HG03521 (cell line): Measurements from ENCODE around the gene CRADD.
"Not testable (repeated sequence)": the region's sequence is repeated elsewhere in the genome, so short reads cannot be mapped to it uniquely, and the experiment has no call there.

ENCODE experiments used
- ATAC-seq: cut with Tn5 transposase; IDR thresholded peaks from one replicate; pipeline ENCODE4 v1.9.1; 2021; ENCODE audit warnings: mild to moderate bottlenecking, moderate library complexity; ENCODE audit not compliant: unreplicated experiment

CRADD gene

DNA sequence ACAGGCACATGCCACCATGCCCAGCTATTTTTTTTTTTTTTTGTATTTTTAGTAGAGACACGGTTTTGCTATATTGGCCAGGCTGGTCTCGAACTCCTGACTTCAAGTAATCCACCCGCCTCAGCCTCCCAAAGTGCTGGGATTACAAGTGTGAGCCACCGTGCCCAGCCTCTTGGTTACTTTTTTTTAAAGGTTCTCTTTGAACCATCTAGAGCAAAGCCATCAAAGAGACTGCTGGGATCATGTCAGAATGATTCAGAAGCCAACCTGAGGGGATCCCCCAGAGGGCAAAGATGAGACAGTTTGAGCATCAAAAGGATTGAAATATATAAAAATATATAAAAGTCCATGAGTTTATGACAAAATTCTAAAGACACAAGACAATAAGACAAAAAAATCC, 103.7 kb downstream of the CRADD start:
- ATAC-seq: not testable (repeated sequence)

- ATAC-seq: not testable (repeated sequence)
Observed at GRCh38 chr12:93781961-93782360, 104.8 kb downstream of the CRADD start.

DNA sequence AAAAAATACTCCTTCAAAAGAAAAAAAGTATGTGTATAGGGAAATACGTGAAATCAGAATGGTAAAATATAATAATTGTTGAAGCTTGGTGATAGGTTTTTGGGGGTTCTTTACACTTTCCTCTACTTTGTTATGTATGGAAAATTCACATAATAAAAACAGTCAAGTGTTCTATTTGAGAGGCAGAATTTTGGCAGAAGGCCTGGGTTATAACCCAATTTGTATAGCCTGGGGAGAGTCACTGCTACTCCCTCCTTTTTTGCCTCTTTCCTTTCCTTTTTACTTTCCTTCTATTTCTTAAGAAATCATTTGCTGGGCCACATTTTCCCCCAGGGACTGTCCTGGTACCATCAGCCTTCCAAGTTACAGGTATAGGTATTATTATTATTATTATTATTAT, 105.7 kb downstream of the CRADD start:
- no peak for ATAC-seq

DNA sequence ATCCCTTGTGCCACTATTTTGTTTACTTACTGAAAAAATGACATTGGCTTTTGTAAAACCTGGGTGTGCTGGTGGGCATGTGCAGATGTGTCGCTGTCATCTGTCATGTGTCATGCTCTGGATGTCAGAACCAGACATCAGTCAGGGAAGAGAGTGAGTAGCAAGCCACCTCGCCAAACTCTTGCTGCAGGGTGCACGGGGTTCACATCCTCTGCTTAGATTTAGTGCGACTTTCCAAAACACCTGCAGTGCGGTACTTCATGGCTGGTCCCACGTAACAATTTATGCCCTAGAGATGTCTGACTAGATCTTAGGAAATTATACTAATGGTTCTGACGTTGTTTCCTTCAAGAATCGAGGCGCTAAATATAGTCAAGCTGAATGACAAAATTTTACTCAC, 106.7 kb downstream of the CRADD start:
- no peak for ATAC-seq

DNA sequence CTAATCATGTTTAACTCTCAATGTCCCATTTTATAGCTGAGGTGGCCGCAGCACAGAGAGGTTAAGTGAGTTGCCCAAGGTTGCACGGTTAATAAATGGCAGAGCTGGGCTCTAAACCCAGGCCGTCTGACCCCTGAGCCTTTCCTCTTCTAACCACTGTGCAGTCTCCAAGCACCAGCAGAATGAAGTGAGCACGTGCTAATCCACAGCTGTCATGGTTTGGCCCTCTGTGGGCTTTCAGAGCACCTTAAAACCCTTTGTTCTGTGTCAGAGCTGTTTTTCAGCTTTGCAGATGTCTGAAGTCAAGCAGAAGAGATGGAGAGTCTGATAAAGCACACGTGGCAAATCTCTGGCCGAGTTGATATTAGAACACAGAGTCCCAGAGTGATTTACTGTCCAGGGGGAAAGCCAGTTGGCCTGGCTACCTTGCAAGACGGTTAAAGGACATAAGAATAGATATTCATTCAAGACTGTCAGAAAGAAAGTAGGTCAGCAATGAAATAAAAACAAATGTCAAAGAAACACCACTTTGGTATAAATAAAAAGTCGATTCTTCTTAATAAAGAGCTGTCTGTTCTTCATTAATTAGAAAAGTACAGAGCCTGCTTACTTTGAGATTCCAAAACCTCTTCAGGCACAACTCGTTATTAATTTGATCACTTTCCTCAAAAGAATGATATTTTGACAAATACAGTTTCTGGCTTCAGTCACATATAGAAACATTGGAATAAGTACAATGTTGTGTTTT, 107.3 kb downstream of the CRADD start:
- peak; percentile 53 for ATAC-seq

- no peak for ATAC-seq
Observed at GRCh38 chr12:93785249-93786010, 108.3 kb downstream of the CRADD start.

- ATAC-seq: no peak
Observed at GRCh38 chr12:93786656-93787397, 109.7 kb downstream of the CRADD start.

- ATAC-seq: no peak
Observed at GRCh38 chr12:93788853-93789252, 111.7 kb downstream of the CRADD start.

DNA sequence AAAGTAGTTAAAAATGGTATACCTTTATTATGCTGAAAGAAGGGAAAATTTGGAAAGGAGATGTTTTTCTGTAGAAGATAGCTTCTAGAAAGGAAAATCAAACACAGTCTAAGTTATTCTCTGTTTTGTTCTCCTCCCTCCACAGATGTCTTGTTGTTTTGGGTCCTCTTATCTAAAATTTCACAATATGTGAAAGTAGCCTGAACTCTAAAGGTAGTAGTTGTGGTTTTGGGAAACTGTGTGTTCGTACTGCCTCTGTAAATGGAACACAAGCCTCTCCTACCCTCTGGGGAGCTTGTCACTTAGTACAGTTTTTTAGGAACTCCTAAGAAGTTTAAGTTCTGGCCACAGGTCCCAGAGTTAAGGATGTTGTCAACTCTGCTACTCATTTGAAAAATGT, 112.6 kb downstream of the CRADD start:
- ATAC-seq: no peak

DNA sequence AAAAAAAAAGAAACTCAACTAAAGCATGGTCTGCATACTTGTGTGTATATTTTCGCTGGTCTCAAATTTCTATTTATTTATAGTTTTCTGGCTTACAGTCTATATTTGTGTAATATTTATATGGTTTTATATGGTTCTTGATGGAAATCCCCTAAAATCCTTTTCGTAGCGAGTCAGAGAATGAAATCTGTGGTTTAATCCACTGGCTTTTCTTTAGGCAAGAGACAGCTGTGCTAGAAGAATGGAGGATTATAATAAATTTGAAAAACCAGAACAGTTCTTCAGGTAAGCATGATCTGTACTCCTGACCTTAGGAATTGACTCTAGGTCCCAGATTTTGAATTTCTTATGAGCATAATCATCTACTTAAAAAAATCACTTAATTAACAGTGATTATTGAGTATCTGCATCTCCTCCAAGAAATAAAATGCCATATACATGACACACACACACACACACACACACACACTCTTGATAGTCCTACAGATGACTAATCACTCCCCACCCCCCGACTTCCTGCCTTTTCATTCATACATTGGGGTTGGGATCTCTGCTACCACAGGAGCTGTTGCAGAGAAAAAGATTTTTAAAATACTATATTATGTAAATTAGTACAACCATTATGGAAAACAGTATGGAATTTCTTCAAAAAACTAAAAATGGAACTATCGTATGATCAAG, 113.4 kb downstream of the CRADD start:
- no peak for ATAC-seq

DNA sequence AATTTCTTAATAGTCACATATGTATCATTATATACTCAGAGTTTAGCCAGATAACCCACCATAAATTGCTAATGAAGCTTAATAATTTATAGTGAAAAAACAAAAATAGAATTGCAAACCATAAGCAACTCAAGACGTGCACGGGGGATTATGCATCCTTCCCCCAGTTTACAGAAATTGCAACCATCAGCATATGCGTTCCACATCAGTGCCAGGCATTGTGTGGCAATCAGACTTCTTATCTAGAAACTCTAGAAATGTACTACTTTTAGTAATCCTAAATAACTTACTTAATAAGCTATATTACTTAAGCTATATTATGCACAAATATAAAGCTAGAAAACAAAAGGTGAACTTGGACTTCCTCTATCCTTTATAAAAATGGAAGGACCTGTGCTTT, 115.8 kb downstream of the CRADD start:
- ATAC-seq: no peak

DNA sequence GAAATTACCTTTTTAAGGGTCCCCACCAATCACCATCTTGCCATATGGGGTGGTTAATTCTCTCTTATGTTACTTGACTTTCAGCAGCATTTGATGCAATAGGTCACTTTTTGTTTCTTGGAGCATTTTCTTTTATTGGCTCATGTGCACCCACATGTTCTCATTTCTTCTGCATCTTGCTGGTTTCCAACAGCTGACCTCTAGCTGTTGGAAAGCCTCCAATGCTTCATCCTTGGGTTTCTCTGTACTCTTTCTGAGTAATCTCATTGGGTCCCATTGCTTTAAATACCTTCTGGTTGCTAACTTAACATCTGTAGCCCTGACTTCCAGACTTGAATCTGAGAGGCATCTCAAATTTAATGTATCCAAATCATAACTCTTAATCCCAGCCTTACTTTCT, 116.8 kb downstream of the CRADD start:
- no peak for ATAC-seq

GRCh38 chr12:93794738-93795137, 117.6 kb downstream of the CRADD start:
- no peak for ATAC-seq

GRCh38 chr12:93795352-93795751, 118.2 kb downstream of the CRADD start:
- no peak for ATAC-seq

DNA sequence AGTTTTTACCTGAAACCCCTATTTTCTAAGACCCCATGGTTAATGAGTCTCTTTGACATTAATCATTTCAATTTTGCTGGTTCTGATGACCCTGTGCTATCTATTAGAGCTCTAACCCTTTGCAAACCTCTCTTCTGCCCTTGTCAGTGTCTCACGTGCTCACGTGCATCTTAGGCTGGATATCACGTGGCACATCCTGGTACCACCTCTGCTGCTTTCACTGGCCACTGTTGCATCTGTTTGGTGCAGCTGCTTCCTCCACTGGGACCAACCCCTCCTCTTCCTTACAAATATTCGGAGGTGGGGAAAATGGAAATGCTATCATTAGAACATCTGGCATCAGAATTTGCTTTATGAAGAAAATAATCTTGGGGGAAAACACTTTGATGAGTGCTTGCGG, 119.6 kb downstream of the CRADD start:
- no peak for ATAC-seq

- no peak for ATAC-seq
Observed at GRCh38 chr12:93798279-93799151, 121.3 kb downstream of the CRADD start.

- not testable (repeated sequence) for ATAC-seq
Observed at GRCh38 chr12:93801666-93802065, 124.5 kb downstream of the CRADD start.

GRCh38 chr12:93802293-93802692, 125.1 kb downstream of the CRADD start:
- ATAC-seq: no peak

DNA sequence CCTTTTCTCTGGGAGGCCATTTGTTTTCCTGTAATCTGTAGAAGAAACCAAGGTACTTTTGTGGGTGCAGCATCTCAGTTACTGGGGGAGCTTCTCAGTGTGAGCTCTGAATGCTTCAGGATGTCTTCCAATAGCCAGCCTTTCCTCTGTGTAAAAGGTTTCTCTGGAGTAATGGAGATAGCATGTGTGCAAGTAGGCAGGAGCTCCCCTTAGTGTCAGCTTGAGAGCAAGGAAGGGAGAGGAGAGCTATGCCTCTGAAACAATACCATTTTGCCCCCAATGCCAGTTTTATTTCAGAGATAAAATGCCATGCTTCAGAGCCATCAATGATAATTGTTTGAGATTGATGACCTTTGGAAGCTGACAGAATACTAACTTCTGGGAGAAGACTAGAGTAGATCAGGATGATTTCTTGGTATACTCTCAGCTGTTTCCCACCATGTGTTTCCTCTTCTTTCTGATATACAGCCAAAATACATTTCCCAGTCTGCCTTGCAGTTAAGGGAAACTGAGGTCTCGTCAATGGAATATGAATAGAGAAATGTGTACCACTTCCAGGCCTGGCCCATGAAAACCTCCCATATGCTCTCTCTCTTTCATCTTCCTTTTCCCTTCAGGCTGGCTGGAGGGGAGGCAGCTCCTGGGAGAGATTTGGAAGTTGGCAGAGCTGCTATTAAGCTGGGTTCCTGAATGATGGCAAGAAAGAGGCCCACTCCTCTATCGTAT, 125.7 kb downstream of the CRADD start:
- ATAC-seq: no peak

DNA sequence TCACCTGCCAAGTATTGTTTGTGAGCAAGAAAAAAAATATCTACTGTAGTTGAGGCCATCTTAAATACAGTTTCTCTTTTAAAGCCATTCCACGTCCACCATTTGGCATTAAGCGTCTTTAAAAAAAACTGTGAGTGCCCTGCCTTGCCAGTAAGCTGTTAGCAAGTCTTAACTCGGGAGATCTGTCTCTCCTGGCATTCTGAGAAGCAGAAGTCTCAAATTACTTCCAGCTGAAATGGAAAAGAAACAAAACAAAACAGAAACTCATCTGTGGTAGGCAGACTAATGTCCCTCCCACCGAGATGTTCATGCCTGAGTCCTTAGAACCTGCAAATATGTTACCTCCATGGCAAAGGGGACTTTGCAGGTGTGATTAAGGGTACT, 126.2 kb downstream of the CRADD start:
- no peak for ATAC-seq
